ENCODE measurements around the gene AMBN. TPM values are rescaled to one million over a fixed set of nuclear protein-coding genes. Genes with fewer than 3 reads are reported as not detected.

AMBN gene, protein sequence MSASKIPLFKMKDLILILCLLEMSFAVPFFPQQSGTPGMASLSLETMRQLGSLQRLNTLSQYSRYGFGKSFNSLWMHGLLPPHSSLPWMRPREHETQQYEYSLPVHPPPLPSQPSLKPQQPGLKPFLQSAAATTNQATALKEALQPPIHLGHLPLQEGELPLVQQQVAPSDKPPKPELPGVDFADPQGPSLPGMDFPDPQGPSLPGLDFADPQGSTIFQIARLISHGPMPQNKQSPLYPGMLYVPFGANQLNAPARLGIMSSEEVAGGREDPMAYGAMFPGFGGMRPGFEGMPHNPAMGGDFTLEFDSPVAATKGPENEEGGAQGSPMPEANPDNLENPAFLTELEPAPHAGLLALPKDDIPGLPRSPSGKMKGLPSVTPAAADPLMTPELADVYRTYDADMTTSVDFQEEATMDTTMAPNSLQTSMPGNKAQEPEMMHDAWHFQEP
- not detected in 2 replicates for total RNA-seq

DNA sequence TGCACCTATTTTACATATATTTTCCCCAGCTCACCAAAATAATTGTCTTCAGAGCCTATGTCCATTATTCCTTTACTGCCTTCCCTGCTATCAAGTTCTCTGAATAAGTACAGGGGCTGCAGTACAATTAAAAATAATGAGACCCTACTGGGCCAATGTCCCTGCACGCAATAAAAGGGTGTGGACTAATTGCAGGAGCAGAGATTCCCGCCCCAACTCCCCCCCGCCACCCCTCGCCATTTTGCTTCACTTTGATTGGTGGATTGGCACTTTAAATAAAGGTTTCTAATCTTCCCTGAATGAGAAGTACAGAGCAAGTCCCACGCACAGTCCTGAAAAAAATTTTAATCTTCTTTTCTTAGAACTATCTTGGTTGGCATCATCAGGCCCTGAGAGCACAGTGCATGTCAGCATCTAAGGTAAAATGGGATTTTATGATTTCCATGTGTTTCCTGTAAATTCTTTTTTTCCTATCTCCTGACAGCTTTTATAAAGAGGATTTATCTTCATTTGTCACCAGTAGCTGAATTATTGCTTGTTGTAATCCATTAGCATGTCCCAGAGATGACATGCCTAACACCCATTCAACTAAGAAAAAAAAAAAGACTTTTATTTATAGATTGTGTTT is at the start of gene AMBN:
Gene AMBN, plus strand, starts transcription at position 302 of the 628 bp plus-strand sequence. Its CDS starts 103 bp downstream, at position 405.
- intact Hi-C loops (cut with micrococcal nuclease) = no loop called here

GRCh38 chr4:70544279-70544868 is 47.7 kb upstream of the AMBN start:
- intact Hi-C loops (cut with micrococcal nuclease) = no loop called here

DNA sequence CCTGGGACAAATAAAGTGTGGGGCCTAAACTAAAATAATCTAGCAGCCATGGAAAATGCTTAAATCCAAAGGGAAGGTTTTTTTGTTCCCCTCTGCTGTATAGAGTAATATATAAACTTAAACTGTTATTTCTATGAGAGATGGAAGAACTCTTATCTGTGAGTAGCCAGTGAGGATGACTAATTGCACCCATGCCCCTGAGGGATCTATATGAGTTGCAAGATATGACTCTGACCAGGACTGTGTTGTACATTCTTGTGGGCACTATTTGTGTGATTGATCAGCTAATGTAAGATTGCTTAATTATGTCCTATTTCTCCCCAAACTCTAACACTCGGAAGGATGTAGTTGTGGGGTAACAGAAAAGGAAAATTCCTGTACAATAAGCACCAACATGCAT is 35.2 kb upstream of the AMBN start:
- intact Hi-C loops (cut with micrococcal nuclease) = no loop called here

DNA sequence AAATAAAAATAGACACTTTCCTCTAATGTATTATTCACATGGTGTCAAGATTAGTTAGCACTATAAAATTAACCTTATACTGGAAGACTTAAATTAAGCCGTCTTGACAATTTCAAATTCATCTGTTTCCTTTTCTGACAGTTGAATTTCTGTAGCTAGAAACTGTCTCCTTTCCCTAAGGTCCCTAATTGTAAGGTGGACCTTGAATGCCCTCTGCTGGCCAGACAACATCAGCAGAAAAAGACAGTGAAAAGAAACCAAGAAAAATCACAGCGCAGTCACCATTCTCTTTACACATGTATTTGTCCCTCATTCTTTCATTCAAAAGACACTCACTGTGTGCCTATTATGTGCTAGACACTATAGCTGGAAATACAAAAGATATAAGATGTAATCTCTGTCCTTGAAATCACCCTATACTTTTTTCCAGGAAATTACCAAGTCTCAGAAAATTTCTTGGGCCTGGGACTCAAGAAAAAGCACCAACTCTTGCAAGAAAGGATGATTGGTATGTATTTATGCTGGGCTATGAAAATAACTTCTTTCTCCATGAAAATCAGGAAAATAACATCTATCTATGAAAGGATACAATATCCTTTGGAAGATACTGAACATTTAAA is 32.7 kb upstream of the AMBN start:
- intact Hi-C loops (cut with micrococcal nuclease) = loop anchor here (2.0 kb wide), 1 partner anchor 871 kb away; no protein-coding TSS in a partner anchor

DNA sequence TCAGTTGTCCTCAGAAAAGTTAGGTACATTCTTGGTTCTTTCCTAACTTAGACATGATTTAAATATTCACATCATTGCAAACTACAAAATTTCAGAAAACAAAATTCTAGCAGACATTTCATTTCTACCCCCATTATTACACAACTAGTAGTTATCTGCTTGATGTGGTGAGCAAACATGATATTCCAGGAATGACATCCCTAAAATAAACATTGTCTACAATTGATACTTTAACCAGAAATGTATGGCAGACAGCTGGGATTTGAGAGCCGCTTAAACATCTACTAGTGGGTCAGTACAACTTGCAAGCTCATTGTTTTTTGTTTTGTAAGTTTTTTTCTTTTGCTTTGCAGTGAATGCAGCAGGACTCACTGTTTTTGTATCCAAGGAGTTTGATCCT is 32.1 kb upstream of the AMBN start:
- intact Hi-C loops (cut with micrococcal nuclease) = loop anchor here (2.0 kb wide), 1 partner anchor 871 kb away; no protein-coding TSS in a partner anchor

GRCh38 chr4:70564033-70564432 is 28.0 kb upstream of the AMBN start:
- intact Hi-C loops (cut with micrococcal nuclease) = no loop called here

DNA sequence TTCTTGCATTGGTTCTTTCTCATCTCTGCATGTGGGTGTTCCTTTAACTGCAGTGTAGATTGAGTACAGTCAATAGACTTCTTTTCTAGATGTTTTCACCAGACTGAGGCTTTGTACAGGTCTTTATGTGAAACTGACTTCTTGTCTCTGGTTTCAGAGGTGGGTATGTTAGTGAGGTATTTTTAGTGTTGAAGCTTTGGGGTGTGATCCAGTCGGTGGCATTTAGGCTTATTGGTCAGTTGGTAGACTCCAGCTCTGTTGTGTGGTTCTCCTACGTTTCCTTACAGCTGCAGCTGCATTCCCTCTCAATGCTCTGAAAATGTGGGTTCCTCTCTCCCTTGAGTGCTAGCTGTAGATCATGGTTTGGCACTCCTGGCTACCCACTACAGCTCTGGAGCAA is 21.3 kb upstream of the AMBN start:
- intact Hi-C loops (cut with micrococcal nuclease) = no loop called here

DNA sequence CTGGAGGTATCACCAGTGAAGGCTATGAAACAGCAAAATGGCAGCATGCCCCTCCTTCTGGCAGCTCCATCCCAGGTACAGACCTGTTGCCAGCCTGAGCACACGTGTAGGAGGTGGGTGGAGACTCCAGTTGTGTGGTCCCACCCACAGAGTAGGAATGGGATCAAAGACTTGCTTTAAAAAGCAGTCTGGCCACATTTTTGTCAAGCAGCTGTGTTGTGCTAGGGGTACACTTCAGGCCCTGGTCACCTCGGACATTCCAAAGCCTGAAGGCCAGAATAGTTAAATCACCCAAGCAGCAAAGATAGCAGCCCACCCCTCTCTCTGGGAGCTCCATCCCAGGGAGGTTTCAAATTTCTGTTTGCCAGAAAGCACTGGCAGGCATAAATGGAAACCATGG is 20.3 kb upstream of the AMBN start:
- intact Hi-C loops (cut with micrococcal nuclease) = no loop called here

DNA sequence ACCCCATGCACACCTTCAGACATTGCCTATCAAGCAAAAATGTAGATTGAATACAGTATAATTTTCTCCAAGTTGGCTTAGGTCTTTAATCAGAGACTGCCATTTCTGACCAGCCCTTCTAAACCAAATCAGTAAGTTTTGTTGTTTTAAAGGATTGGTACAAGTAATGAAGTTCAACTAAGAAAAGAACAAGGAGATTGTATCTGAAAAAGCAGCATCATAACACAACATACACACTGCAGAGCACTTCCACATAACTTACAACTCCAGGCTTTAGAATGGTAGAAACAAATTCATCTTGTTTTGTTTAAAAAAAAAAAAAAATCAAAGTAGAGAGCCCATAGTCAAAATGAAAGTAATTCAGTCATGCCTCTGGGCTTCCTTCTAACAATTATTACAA is 16.1 kb upstream of the AMBN start:
- intact Hi-C loops (cut with micrococcal nuclease) = no loop called here

DNA sequence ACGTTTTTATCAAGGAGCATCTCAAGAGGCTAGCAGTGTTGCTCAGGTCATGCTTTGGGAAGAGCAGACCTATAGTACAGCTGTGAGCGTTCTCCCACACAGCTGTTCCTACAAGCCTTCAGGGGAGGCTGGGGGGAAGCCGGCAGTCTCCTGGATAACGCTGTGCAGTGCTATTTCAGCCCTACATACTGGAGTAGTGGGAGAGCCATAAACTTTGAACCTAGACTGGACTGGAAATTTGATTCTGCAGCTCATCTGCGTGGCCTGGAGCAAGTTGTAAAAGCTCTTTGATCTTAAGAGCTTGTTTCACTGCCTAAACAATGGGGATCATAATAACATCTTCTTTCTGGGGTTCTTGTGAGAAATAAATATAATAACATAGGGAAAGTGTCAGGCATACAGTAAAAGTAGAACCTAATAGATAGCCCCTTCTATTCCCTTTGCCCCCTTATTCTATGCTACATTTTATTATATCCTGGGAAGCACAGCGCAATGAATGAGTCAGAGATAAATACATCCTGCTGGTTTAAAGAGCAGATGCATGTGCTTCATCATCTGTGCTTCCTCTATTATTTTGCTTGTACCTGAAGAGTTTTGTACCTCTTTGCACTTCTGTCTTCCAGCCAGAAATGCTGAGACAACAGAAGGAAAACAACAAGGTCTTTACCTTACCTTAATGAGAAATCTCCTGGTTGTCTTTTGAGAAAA is 14.7 kb upstream of the AMBN start:
- intact Hi-C loops (cut with micrococcal nuclease) = no loop called here

GRCh38 chr4:70581980-70582379 is 10.1 kb upstream of the AMBN start:
- intact Hi-C loops (cut with micrococcal nuclease) = no loop called here

DNA sequence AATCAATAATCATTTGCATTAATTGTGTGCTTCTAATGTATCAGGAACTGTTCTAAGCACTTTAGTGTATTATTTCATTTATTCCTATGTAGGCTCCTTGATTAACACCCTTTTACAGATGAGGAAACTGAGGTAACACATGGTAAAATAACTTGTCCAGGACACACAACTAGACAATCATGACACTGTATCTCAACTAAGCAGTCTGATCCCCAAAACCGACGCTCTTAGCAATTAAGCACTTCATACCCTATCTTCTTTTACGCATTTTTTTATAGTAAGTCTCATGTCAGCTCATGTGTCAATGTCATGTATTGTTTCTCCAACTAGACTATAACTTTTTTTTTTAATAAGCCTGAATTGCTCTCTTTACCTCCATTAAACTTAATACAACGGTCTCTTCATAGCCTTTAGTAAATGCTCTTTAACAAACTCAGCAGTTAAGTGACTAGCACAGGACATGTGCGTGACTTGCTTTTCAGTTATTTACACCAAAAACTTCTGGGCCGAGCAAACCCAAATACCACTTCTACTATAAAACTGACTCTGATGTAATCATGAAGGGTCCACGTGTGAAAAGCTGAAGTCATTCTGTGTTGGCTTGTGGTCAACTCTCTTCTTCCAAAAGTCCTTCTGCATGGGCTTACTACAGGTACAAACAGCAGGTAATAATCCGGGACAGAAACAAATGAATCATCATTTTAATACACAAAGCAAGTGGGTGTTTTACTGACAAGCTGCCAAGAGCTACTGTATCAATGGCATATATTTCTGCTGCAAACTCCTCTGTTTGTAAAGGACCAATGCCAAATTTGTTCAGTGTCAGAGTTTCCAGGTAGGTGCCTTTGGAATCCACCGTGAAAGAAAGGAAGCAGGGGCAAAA is 7.9 kb upstream of the AMBN start:
- intact Hi-C loops (cut with micrococcal nuclease) = no loop called here

DNA sequence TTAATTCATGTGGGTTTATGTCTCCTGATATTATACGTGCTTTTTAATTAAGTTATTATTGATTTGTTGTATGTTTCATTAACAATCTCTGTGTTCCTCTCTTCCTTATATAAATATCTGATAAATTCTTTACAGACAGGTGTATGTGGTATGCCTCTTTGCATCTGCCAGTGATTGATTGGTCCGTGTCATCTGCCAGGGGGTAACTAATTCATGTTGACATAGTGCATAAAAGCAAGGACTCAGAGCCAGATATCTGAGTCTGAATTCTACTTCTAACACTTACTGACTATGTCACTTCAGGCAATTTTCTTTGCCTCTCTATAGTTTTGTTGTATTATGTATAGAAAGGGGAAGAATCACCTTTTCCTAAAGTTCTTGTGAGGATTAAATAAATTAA is 5.2 kb upstream of the AMBN start:
- intact Hi-C loops (cut with micrococcal nuclease) = no loop called here

DNA sequence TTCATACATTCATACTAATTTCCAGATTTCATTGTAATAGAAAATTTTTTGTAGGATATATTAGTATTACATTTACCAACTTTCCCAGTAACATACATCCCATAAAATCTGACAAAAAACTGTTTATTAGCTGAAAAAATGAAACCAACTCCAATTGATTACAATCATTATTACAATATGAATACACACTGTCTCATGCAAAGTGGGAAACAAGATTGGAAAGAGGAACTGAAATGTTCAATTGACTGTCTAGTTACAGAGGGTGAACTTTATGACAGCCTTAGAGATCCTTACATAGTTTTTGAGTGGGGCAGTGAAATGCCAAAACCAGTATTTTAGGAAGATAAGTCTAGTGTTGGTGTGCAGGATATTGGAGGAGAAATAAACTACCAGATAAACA is 2.3 kb upstream of the AMBN start:
- intact Hi-C loops (cut with micrococcal nuclease) = no loop called here

DNA sequence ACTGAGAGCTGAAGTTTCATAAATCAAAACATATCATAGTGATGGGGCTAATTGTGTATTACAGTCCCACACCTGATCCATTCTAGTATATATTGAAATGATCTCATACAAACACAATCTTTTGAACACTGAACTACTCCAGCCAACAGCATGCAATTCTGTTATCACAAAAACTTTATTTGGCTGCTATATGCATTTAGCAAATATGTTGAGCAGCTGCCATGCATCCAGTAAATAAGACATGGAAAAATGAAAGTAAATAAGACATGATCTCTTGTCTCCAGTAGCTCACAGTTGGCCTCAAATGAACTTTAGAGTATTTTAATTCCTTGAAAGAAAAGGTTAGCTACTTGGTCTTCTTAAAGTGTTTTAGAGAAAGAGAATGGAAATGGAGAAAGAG is 2.1 kb downstream of the AMBN start:
- intact Hi-C loops (cut with micrococcal nuclease) = no loop called here

GRCh38 chr4:70600305-70600704 is 8.2 kb downstream of the AMBN start:
- intact Hi-C loops (cut with micrococcal nuclease) = loop anchor here (5.0 kb wide), 1 partner anchor 87 kb away; the partner anchor contains the start of gene UTP3

- intact Hi-C loops (cut with micrococcal nuclease) = loop anchor here (1.0 to 5.0 kb wide), 3 partner anchors 86 to 1702 kb away; partner anchors contain the start of gene UTP3
Measured at GRCh38 chr4:70600977-70601376, 8.9 kb downstream of the AMBN start.

DNA sequence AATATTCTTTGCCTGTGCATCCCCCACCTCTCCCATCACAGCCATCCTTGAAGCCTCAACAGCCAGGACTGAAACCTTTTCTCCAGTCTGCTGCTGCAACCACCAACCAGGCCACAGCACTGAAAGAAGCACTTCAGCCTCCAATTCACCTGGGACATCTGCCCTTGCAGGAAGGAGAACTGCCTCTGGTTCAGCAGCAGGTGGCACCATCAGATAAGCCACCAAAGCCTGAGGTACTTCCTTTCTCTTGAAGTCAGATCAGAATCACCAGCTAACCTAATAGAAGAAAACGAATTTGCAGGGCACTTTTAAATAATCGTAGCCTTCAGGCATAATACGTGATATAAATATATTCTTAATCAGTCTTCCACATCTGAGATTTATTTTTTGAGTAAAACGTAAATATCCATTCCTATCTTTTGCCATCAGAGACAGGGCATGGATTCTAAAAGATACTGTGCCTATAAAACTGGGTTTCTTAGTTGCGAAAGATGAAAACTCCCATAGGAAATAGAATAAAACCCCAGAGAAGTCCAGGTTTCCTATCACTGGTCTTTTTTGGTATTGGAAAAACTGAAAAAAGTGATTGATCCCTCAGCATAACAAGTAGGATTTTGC is 9.5 kb downstream of the AMBN start:
- intact Hi-C loops (cut with micrococcal nuclease) = loop anchor here (1.0 to 5.0 kb wide), 3 partner anchors 86 to 1702 kb away; partner anchors contain the start of gene UTP3

DNA sequence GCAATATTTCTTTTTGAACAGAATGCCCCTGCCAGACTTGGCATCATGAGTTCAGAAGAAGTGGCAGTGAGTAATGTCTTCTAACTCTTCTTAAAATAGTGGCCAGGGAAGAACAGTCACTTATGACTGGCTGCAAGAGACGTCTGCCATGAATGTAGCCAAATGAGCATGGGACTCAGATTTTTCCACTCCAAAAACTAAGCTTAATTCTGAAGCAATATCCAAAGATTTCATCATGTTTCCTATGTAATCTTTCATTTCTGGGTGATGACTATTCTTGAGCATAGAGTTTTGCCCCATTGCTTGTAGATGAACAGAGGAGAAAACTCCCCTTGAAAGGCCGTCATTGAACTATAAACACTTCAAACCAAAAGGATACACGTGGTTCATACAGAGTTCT is 11.8 kb downstream of the AMBN start:
- intact Hi-C loops (cut with micrococcal nuclease) = loop anchor here (5.0 kb wide), 1 partner anchor 83 kb away; the partner anchor contains the start of gene UTP3
